ENCODE results near the gene ADARB2. TPM values are rescaled to one million over a fixed set of nuclear protein-coding genes. Genes with fewer than 3 reads are reported as not detected.

The ADARB2 gene
- polyA plus RNA-seq, 1 of the 3 experiments (the other 2 are of a cell fraction) = not detected

- DNase-seq = no peak
- POLR2A ChIA-PET = no interaction called here
- no peak overlapping the region for H3K4me3 ChIP-seq (ENCODE audit: low read depth in 2 of 2, low read length in 1 of 2)
- H3F3A ChIP-seq (replicated peaks; ENCODE audit: insufficient read depth) = no peaks in the 10 kb centered on the region
- WGBS (ENCODE audit: low lambda C conversion rate) = 58% methylated on average over 11 of the region's 23 CpGs
- no peaks in the 10 kb centered on the region for H4K20me1 ChIP-seq (ENCODE audit: insufficient read depth)
- no peaks in the 10 kb centered on the region for H3K9me3 ChIP-seq
- no peak overlapping the region for H2AFZ ChIP-seq (ENCODE audit: low read depth)
- TF ChIP-seq YY1 (IDR thresholded peaks at IDR 0.05; ENCODE audit: low read depth) = no peak
- TF ChIP-seq NRF1 (IDR thresholded peaks at IDR 0.05; ENCODE audit: low read depth, low read length) = no peak
- TF ChIP-seq MEF2A (IDR thresholded peaks at IDR 0.05; ENCODE audit: borderline replicate concordance, low read depth) = no peak
- TF ChIP-seq CTCF (IDR thresholded peaks at IDR 0.05) = no peak
- no peak for TF ChIP-seq PBX3 (IDR thresholded peaks at IDR 0.05)
- no peak for TF ChIP-seq TCF12 (IDR thresholded peaks at IDR 0.05)
- TF ChIP-seq JUND (IDR thresholded peaks at IDR 0.05) = no peak
- no peak for TF ChIP-seq RCOR1 (IDR thresholded peaks at IDR 0.05; ENCODE audit: low read length)
- TF ChIP-seq EP300 (IDR thresholded peaks at IDR 0.05; ENCODE audit: borderline replicate concordance in 1 of 2, low read depth in 1 of 2, low read length in 1 of 2) = no peak
- no peak for TF ChIP-seq FOSL2 (IDR thresholded peaks at IDR 0.05; ENCODE audit: borderline replicate concordance, low read depth)
- TF ChIP-seq MAX (IDR thresholded peaks at IDR 0.05; ENCODE audit: low read depth) = no peak
- TF ChIP-seq USF2 (IDR thresholded peaks at IDR 0.05; ENCODE audit: borderline replicate concordance, low read depth, low read length) = no peak
- no peak for TF ChIP-seq FOXM1 (IDR thresholded peaks at IDR 0.05; ENCODE audit: low read depth)
- no peak overlapping the region for H3K27ac ChIP-seq (ENCODE audit: low read depth in 2 of 2, low read length in 1 of 2)
- H3K4me1 ChIP-seq (ENCODE audit: control insufficient read depth in 1 of 2, insufficient read depth in 2 of 2, low read depth in 1 of 2, low read length in 1 of 2) = no peaks in the 10 kb centered on the region; a peak in 1 of 4 replicates
- no peaks in the 10 kb centered on the region for H3K36me3 ChIP-seq (replicated peaks in 1 of 2; ENCODE audit: control insufficient read depth in 1 of 2, insufficient read depth in 2 of 2, low read length in 1 of 2)
- no peaks in the 10 kb centered on the region for H3K9me2 ChIP-seq
- CTCF ChIA-PET = no interaction called here
- H3K4me2 ChIP-seq = no peak overlapping the region
- H3K9ac ChIP-seq = no peak overlapping the region
- no peaks in the 10 kb centered on the region for H3K79me2 ChIP-seq (ENCODE audit: insufficient read depth)
- H3K27me3 ChIP-seq (ENCODE audit: insufficient read depth) = no peaks in the 10 kb centered on the region
These were observed 561.3 kb downstream of the ADARB2 start for GRCh38 chr10:1175956-1176565.

GRCh38 chr10:1174022-1174421 lies 563.3 kb downstream of the ADARB2 start:
- Histone ChIP-seq H3K79me2 (ENCODE audit: insufficient read depth) (no peaks in the 10 kb centered on the region), H3K9me3 (no peaks in the 10 kb centered on the region), H3F3A (replicated peaks; ENCODE audit: insufficient read depth) (no peaks in the 10 kb centered on the region), H4K20me1 (ENCODE audit: insufficient read depth) (no peaks in the 10 kb centered on the region), H3K4me3 (ENCODE audit: low read depth in 2 of 2, low read length in 1 of 2) (no peak overlapping the region), H3K27ac (ENCODE audit: low read depth in 2 of 2, low read length in 1 of 2) (no peak overlapping the region), H3K9ac (no peak overlapping the region), H3K27me3 (ENCODE audit: insufficient read depth) (no peaks in the 10 kb centered on the region), H3K9me2 (no peaks in the 10 kb centered on the region), H2AFZ (ENCODE audit: low read depth) (no peak overlapping the region), H3K4me1 (ENCODE audit: control insufficient read depth in 1 of 2, insufficient read depth in 2 of 2, low read depth in 1 of 2, low read length in 1 of 2) (no peaks in the 10 kb centered on the region), H3K4me2 (no peak overlapping the region), H3K36me3 (replicated peaks in 1 of 2; ENCODE audit: control insufficient read depth in 1 of 2, insufficient read depth in 2 of 2, low read length in 1 of 2) (no peaks in the 10 kb centered on the region)
- WGBS (ENCODE audit: low lambda C conversion rate) = 14% methylated on average over 5 of the region's 5 CpGs
- CTCF ChIA-PET = interaction anchor here (0.8 to 0.9 kb wide), 2 partner anchors 64 to 93 kb away, joined by 3 read pairs; no protein-coding TSS in a partner anchor
- DNase-seq = no peak
- POLR2A ChIA-PET = no interaction called here
- TF ChIP-seq YY1 (IDR thresholded peaks at IDR 0.05; ENCODE audit: low read depth) = no peak
- no peak for TF ChIP-seq POLR2AphosphoS5 (IDR thresholded peaks at IDR 0.05; ENCODE audit: low read depth, low read length)
- no peak for TF ChIP-seq TAF1 (IDR thresholded peaks at IDR 0.05; ENCODE audit: borderline replicate concordance, low read depth, low read length)
- TF ChIP-seq EZH2phosphoT487 (IDR thresholded peaks at IDR 0.05; ENCODE audit: borderline replicate concordance, low read depth) = no peak
- TF ChIP-seq USF2 (IDR thresholded peaks at IDR 0.05; ENCODE audit: borderline replicate concordance, low read depth, low read length) = no peak
- no peak for TF ChIP-seq REST (IDR thresholded peaks at IDR 0.05; ENCODE audit: low read depth, low read length)
- TF ChIP-seq CHD2 (IDR thresholded peaks at IDR 0.05; ENCODE audit: low read length, partially characterized antibody) = no peak
- no peak for TF ChIP-seq NFIC (IDR thresholded peaks at IDR 0.05; ENCODE audit: borderline replicate concordance)
- TF ChIP-seq GABPA (IDR thresholded peaks at IDR 0.05; ENCODE audit: low read depth) = no peak
- TF ChIP-seq FOXM1 (IDR thresholded peaks at IDR 0.05; ENCODE audit: low read depth) = no peak
